IMR-90 (cell line): ENCODE results near the gene IRF2BP2. TPM values are rescaled to one million over a fixed set of nuclear protein-coding genes. Genes with fewer than 3 reads are reported as not detected.

Experiments
- ATAC-seq: fragments of 200-7000 bp; cut with Tn5 transposase; 2 replicates; pipeline ENCODE4 v1.9.1; 2020; ENCODE audit warnings: low read depth, mild to moderate bottlenecking, moderate library complexity
- BruUV-seq: library from RNA; stranded (reverse); fragments of 400-500 nt; replicated peaks from 2 replicates; lab custom pipeline; 2021; lab: Mats Ljungman, UMichigan
- CTCF ChIA-PET: fragments of 300-600 bp; formaldehyde crosslinking; extraction: SDS; loops from one replicate; lab custom pipeline; 2021; ENCODE audit warnings: antibody characterized with exemption; lab: Yijun Ruan, JAX
- POLR2A ChIA-PET: fragments of 300-600 bp; sonication (Branson Sonifier 250); formaldehyde crosslinking; loops from one replicate; lab custom pipeline; 2022; ENCODE audit warnings: antibody characterized with exemption; ENCODE audit not compliant: unreplicated experiment; lab: Charles Lee
- DNase-seq: peaks from one replicate; pipeline ENCODE4 v3.0.0; 2013
- H2AFZ ChIP-seq: replicated peaks from 2 replicates; pipeline ENCODE3; 2013; ENCODE audit warnings: low read length, mild to moderate bottlenecking; ENCODE audit not compliant: poor library complexity
- H2AK5ac ChIP-seq: 2 replicates; pipeline ENCODE4 v1.6.1; 2013; ENCODE audit warnings: low read depth, low read length, inconsistent platforms
- H2AK9ac ChIP-seq: replicated peaks from 2 replicates; pipeline ENCODE3; 2013; ENCODE audit warnings: mild to moderate bottlenecking, low read depth, low read length, moderate library complexity; ENCODE audit not compliant: poor library complexity
- H2BK120ac ChIP-seq: 2 replicates; pipeline ENCODE4 v1.6.1; 2013; ENCODE audit warnings: low read depth, low read length, inconsistent platforms
- H2BK15ac ChIP-seq: 3 replicates; pipeline ENCODE4 v1.6.1; 2013; ENCODE audit warnings: low read depth, low read length, inconsistent platforms
- H2BK20ac ChIP-seq: 2 replicates; pipeline ENCODE4 v1.6.1; 2013; ENCODE audit warnings: low read depth, mild to moderate bottlenecking, inconsistent platforms, low read length, moderate library complexity
- H2BK5ac ChIP-seq: 2 replicates; pipeline ENCODE4 v1.6.1; 2013; ENCODE audit warnings: mild to moderate bottlenecking, low read depth, low read length, inconsistent platforms; ENCODE audit not compliant: poor library complexity, severe bottlenecking
- H3K14ac ChIP-seq: replicated peaks from 2 replicates; pipeline ENCODE4 v1.6.1; 2013; ENCODE audit warnings: low read depth, low read length, inconsistent platforms
- H3K18ac ChIP-seq: 2 replicates; pipeline ENCODE4 v1.6.1; 2013; ENCODE audit warnings: low read depth, low read length, control low read depth
- H3K23ac ChIP-seq: 2 replicates; pipeline ENCODE4 v1.6.1; 2013; ENCODE audit warnings: low read depth, low read length, inconsistent platforms
- H3K27ac ChIP-seq: 2 replicates; pipeline ENCODE4 v1.5.1; 2013; ENCODE audit warnings: mild to moderate bottlenecking, control low read depth, low read length; ENCODE audit not compliant: insufficient read depth
- H3K27me3 ChIP-seq: 2 replicates; pipeline ENCODE4 v1.6.1; 2013; ENCODE audit warnings: low read length; ENCODE audit not compliant: control insufficient read depth, insufficient read depth
- H3K36me3 ChIP-seq: 2 replicates; pipeline ENCODE4 v1.6.1; 2013; ENCODE audit warnings: low read length, mixed read lengths; ENCODE audit not compliant: control insufficient read depth, insufficient read depth
- H3K4ac ChIP-seq: 2 replicates; pipeline ENCODE4 v1.6.1; 2013; ENCODE audit warnings: low read depth, low read length, inconsistent platforms
- H3K4me1 ChIP-seq: 2 replicates; pipeline ENCODE4 v1.6.1; 2013; ENCODE audit warnings: low read length, mixed read lengths; ENCODE audit not compliant: control insufficient read depth, insufficient read depth
- H3K4me2 ChIP-seq: 2 replicates; pipeline ENCODE4 v1.6.1; 2013; ENCODE audit warnings: low read depth, mild to moderate bottlenecking, control low read depth, low read length, moderate library complexity
- H3K4me3 ChIP-seq: 2 replicates; pipeline ENCODE4 v1.5.1; 2013; ENCODE audit warnings: low read depth, mild to moderate bottlenecking, control low read depth, low read length, moderate library complexity; ENCODE audit not compliant: insufficient read depth
- H3K56ac ChIP-seq: 2 replicates; pipeline ENCODE4 v1.6.1; 2013; ENCODE audit warnings: low read length, inconsistent platforms; ENCODE audit not compliant: insufficient read depth; ENCODE audit errors: extremely low read depth
- H3K79me1 ChIP-seq, 2 experiments: 2 replicates each; pipeline ENCODE4 v1.6.1; 2013; ENCODE audit warnings: low read length in 2 of 2, inconsistent platforms in 1 of 2, low read depth in 1 of 2
- H3K9ac ChIP-seq: 2 replicates; pipeline ENCODE4 v1.6.1; 2013; ENCODE audit warnings: low read depth, low read length, control low read depth
- H3K9me1 ChIP-seq: 2 replicates; pipeline ENCODE4 v1.6.1; 2013; ENCODE audit warnings: low read length, inconsistent platforms; ENCODE audit not compliant: insufficient read depth
- H3K9me3 ChIP-seq: 2 replicates; pipeline ENCODE4 v1.6.1; 2013; ENCODE audit warnings: low read length; ENCODE audit not compliant: control insufficient read depth, insufficient read depth
- H4K20me1 ChIP-seq: 2 replicates; pipeline ENCODE4 v1.6.1; 2013; ENCODE audit warnings: low read length, inconsistent platforms; ENCODE audit not compliant: insufficient read depth
- H4K5ac ChIP-seq: 2 replicates; pipeline ENCODE4 v1.6.1; 2013; ENCODE audit warnings: mild to moderate bottlenecking, low read depth, low read length, control low read depth
- H4K8ac ChIP-seq, 2 experiments: 2 replicates each; pipeline ENCODE4 v1.6.1; 2013; ENCODE audit warnings: low read depth in 2 of 2, low read length in 2 of 2, control low read depth in 1 of 2, inconsistent platforms in 1 of 2
- H4K91ac ChIP-seq: 2 replicates; pipeline ENCODE4 v1.6.1; 2013; ENCODE audit warnings: low read depth, low read length, inconsistent platforms; ENCODE audit not compliant: insufficient read depth
- CEBPB ChIP-seq: IDR thresholded peaks from 2 replicates; pipeline ENCODE4 v1.6.1; 2012; ENCODE audit warnings: low read depth, low read length, improper control_type of control experiment
- MAZ ChIP-seq: IDR thresholded peaks from 2 replicates; pipeline ENCODE4 v1.6.1; 2012; ENCODE audit warnings: low read depth, mild to moderate bottlenecking, low read length, improper control_type of control experiment, moderate library complexity, borderline replicate concordance
- POLR2A ChIP-seq: IDR thresholded peaks from 2 replicates; pipeline ENCODE4 v1.6.1; 2012; ENCODE audit warnings: mild to moderate bottlenecking, low read depth, low read length
- SMC3 ChIP-seq: fragments of 150-350 bp; IDR thresholded peaks from 2 replicates; pipeline ENCODE4 v1.6.1; 2016; ENCODE audit warnings: low read depth, mild to moderate bottlenecking, antibody characterized with exemption, low read length, moderate library complexity
- WGBS, 2 experiments: methylation state at CpG; one replicate each; pipeline versions ENCODE4 v1.1.5 to v1.1.7; 2013; ENCODE audit warnings: missing lambda C conversion rate in 2 of 2; ENCODE audit not compliant: insufficient read length in 1 of 2; ENCODE audit errors: extremely low coverage in 2 of 2; 5-methylcytosine and 5-hydroxymethylcytosine counted together
- dilution Hi-C: fragments of 300-500 bp; cut with HindIII; formaldehyde crosslinking; loops from one replicate; pipeline ENCODE4 v1.14.3; 2018; ENCODE audit warnings: low sequenced_read_pairs; ENCODE audit not compliant: unreplicated experiment
- in situ Hi-C: fragments of 300-500 bp; cut with MboI; formaldehyde crosslinking; loops from 3 replicates; pipeline ENCODE4 v1.14.3; 2019; ENCODE audit warnings: low sequenced_read_pairs, inconsistent platforms, mixed read lengths
- intact Hi-C: fragments of 100-400 bp; cut with micrococcal nuclease; formaldehyde crosslinking; loops from 2 replicates; pipeline ENCODE4 v1.10.0; 2022
- polyA plus RNA-seq, 3 experiments: library from polyadenylated mRNA; depleted of rRNA; stranded (reverse); fragments of >200 nt; gene quantifications; 2 replicates each; pipeline ENCODE4 v1.2.3, GENCODE V29; 2012; ENCODE audit warnings: low replicate concordance in 1 of 3
- total RNA-seq: library from RNA; depleted of rRNA; stranded (reverse); fragments of >200 nt; gene quantifications from 2 replicates; pipeline ENCODE4 v1.2.3, GENCODE V29; 2012

Gene IRF2BP2
- total and polyA plus RNA-seq, 2 of the 4 experiments (the other 2 are of a cell fraction), result 47.0 to 66.6 TPM

DNA sequence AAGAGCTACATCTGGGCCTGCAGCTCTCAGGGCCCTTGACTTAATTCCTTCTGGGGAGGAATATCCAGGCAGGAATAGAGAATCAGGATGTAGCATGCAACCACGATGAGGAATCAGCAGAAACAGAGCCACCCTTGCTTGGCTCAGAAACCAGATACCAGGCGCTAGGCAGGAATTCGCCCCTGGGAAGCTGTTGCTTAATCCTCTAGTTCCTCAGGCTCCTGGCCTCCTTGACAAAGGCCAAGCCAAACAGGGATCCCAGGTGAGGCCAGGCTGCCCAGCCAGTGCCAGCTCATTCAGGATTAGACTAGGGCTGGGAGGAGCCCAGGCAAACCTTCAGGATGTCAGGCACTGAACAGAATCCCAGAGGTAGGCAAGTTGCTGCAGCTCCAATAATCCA lies 48.2 kb upstream of the IRF2BP2 start:
- H3K56ac ChIP-seq, result peak overlapping the region; percentile 52; the same call in 1 of the 2 replicates
- H3K9me3 ChIP-seq, result no peaks in the 10 kb centered on the region
- peak overlapping the region; percentile 97; the same call in 2 of the 3 replicates for H2BK15ac ChIP-seq
- no peak overlapping the region for H3K4me3 ChIP-seq
- TF ChIP-seq MAZ (no peak), CEBPB (peak; percentile 85), SMC3 (0 out of 2 replicates have a peak, but pooled peaks have one; percentile 12), POLR2A (peak; percentile 17; the same call in 1 of the 2 replicates)
- ATAC-seq (no peak), DNase-seq (peak; percentile 73)
- peak overlapping the region; percentile 98 for H2BK120ac ChIP-seq
- peak overlapping the region; percentile 0 for H2AK9ac ChIP-seq
- H3K36me3 ChIP-seq, result no peaks in the 10 kb centered on the region
- dilution Hi-C loops (no loop called here), in situ Hi-C loops (no loop called here), intact Hi-C loops (no loop called here)
- H4K5ac ChIP-seq, result peak overlapping the region; percentile 50; the same call in 1 of the 2 replicates
- H3K9me1 ChIP-seq, result peaks cover 28% of the 10 kb centered on the region
- peak overlapping the region; percentile 67 for H2AFZ ChIP-seq
- H3K4ac ChIP-seq, result peak overlapping the region; percentile 81
- peak overlapping the region; percentile 84 for H2BK20ac ChIP-seq
- peak overlapping the region; percentile 86 for H2AK5ac ChIP-seq
- H3K79me1 ChIP-seq, result peaks cover 0 to 12% of the 10 kb centered on the region in 2 experiments; a peak in 1 of 4 replicates
- H3K4me1 ChIP-seq, result peaks cover 22% of the 10 kb centered on the region
- peak overlapping the region; percentile 87 for H2BK5ac ChIP-seq
- ChIA-PET CTCF (interaction anchor here (1.2 kb wide), 1 partner anchor 8 kb away, joined by 3 read pairs; no protein-coding TSS in a partner anchor), POLR2A (interaction anchor here (1.1 kb wide), 1 partner anchor 13 kb away, joined by 3 read pairs; no protein-coding TSS in a partner anchor)
- H4K20me1 ChIP-seq, result no peaks in the 10 kb centered on the region
- no peak overlapping the region for H3K4me2 ChIP-seq
- 65% methylated on average over 3 of the region's 3 CpGs; no CpG with 5 or more reads in 1 of the 2 experiments for WGBS, 2 experiments
- H4K8ac ChIP-seq, result peak overlapping the region; percentile 50 to 91; a peak in 3 of 4 replicates
- BruUV-seq, result no TSS peak
- H3K23ac ChIP-seq, result peak overlapping the region; percentile 91; the same call in 1 of the 2 replicates
- no peaks in the 10 kb centered on the region for H3K27me3 ChIP-seq
- H4K91ac ChIP-seq, result peak overlapping the region; percentile 85
- H3K14ac ChIP-seq, result 0 out of 2 replicates have a peak overlapping the region, but pooled peaks have one; percentile 91
- H3K18ac ChIP-seq, result peak overlapping the region; percentile 56
- H3K9ac ChIP-seq, result no peak overlapping the region
- H3K27ac ChIP-seq, result peak overlapping the region; percentile 8
